ENCODE data around the gene SASH1. TPM values are rescaled to one million over a fixed set of nuclear protein-coding genes. Genes with fewer than 3 reads are reported as not detected.

Gene SASH1
- total RNA-seq, 1 experiment from 2014 or later = 33.2 TPM

DNA sequence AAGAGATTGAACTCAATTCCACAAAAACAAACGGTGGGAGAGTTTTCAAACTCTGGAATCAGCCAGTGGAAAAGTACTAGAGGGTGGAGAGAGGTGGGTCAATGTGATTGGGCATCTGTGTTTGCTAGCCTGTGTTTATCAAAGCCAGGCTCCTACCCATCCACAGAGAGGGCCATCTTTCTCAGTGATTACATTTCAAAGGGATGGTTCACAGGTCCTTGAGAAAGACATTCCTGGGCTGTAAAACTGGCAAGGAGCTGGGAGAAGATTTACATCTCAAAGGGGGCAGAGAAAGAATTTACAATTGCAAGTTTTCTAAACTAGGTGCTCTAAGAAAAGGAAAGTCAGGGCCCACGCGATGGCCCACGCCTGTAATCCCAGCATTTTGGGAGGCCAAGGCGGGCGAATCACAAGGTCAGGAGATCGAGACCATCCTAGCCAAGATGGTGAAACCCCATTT is 257.4 kb downstream of the SASH1 start:
- Histone ChIP-seq H3K79me2 (ENCODE audit: insufficient read depth, low read length) (no peaks in the 10 kb centered on the region), H3K14ac (ENCODE audit: insufficient read depth, low read length) (no peak overlapping the region), H2BK120ac (ENCODE audit: low read depth, low read length, poor library complexity, severe bottlenecking) (no peak overlapping the region), H2BK12ac (ENCODE audit: insufficient read length, low read depth, low read length) (no peak overlapping the region), H3K23me2 (ENCODE audit: insufficient read length, low read depth, low read length, poor library complexity, severe bottlenecking) (no peaks in the 10 kb centered on the region), H3K56ac (ENCODE audit: insufficient read length, low read depth, low read length) (no peak overlapping the region), H3K27me3 (ENCODE audit: insufficient read depth, low read length) (no peaks in the 10 kb centered on the region), H2BK20ac (ENCODE audit: low read depth, low read length, poor library complexity, severe bottlenecking) (no peak overlapping the region), H3K79me1 (ENCODE audit: insufficient read depth, low read depth, low read length, poor library complexity, severe bottlenecking) (no peaks in the 10 kb centered on the region), H3K4ac (ENCODE audit: low read depth, low read length) (no peak overlapping the region), H3K4me1 (ENCODE audit: insufficient read depth, low read length) (peaks cover 8% of the 10 kb centered on the region; the same call in 1 of the 2 replicates), H3K9ac (ENCODE audit: extremely low read depth, insufficient read length, low read length) (no peak overlapping the region), H3K4me2 (ENCODE audit: insufficient read depth, insufficient read length, low read length) (no peak overlapping the region), H3K23ac (ENCODE audit: insufficient read length, low read depth, low read length) (no peak overlapping the region), H2BK15ac (ENCODE audit: low read depth, low read length) (no peak overlapping the region), H4K91ac (ENCODE audit: insufficient read length, low read depth, low read length) (no peak overlapping the region), H3K18ac (ENCODE audit: insufficient read length, low read depth, low read length) (no peak overlapping the region), H4K8ac (replicated peaks; ENCODE audit: insufficient read length, low read depth, low read length) (no peak overlapping the region), H3K27ac (ENCODE audit: insufficient read length, low read depth, low read length) (peak overlapping the region; percentile 88), H3T11ph (ENCODE audit: low read length) (no peak overlapping the region), H2AFZ (ENCODE audit: low read length) (no peak overlapping the region), H4K20me1 (ENCODE audit: control insufficient read depth, insufficient read depth, insufficient read length) (no peaks in the 10 kb centered on the region), H2AK5ac (ENCODE audit: insufficient read length, low read length) (no peak overlapping the region), H4K5ac (ENCODE audit: insufficient read length, low read depth, low read length) (no peak overlapping the region), H2BK5ac (ENCODE audit: insufficient read length, low read length) (no peak overlapping the region), H3K9me3 (ENCODE audit: control insufficient read depth, low read depth, low read length) (peaks cover 8% of the 10 kb centered on the region)
- TF ChIP-seq, protein P1, sequence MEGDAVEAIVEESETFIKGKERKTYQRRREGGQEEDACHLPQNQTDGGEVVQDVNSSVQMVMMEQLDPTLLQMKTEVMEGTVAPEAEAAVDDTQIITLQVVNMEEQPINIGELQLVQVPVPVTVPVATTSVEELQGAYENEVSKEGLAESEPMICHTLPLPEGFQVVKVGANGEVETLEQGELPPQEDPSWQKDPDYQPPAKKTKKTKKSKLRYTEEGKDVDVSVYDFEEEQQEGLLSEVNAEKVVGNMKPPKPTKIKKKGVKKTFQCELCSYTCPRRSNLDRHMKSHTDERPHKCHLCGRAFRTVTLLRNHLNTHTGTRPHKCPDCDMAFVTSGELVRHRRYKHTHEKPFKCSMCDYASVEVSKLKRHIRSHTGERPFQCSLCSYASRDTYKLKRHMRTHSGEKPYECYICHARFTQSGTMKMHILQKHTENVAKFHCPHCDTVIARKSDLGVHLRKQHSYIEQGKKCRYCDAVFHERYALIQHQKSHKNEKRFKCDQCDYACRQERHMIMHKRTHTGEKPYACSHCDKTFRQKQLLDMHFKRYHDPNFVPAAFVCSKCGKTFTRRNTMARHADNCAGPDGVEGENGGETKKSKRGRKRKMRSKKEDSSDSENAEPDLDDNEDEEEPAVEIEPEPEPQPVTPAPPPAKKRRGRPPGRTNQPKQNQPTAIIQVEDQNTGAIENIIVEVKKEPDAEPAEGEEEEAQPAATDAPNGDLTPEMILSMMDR (conservative IDR thresholded peaks at IDR 0.05) = no peak
- no CpG with 5 or more reads among the region's 7 CpGs for WGBS (ENCODE audit: extremely low coverage, insufficient read length, low lambda C conversion rate)
- Mint-ChIP-seq H3K9me3 (peaks cover 27 to 33% of the 10 kb centered on the region in 2 experiments), H3K4me1 (peaks cover 38 to 41% of the 10 kb centered on the region in 2 experiments), H3K27ac (peak overlapping the region; percentile 92 to 99 (median 97)), H3K36me3 (ENCODE audit: insufficient read depth in 1 of 3, low read depth in 3 of 3) (peaks cover 19 to 39% (median 23%) of the 10 kb centered on the region in 3 experiments), H3K4me3 (peak overlapping the region in 1 of 2 experiments; percentile 39; a peak in 1 of 5 replicates), H3K27me3 (ENCODE audit: low read depth) (no peaks in the 10 kb centered on the region; the same call in 1 of the 2 replicates)
- peak; percentile 94 for DNase-seq
